ENCODE measurements around the gene SEPTIN3.
"Not testable (repeated sequence)": the region's sequence is repeated elsewhere in the genome, so short reads cannot be mapped to it uniquely, and the experiment has no call there.

SEPTIN3 gene

DNA sequence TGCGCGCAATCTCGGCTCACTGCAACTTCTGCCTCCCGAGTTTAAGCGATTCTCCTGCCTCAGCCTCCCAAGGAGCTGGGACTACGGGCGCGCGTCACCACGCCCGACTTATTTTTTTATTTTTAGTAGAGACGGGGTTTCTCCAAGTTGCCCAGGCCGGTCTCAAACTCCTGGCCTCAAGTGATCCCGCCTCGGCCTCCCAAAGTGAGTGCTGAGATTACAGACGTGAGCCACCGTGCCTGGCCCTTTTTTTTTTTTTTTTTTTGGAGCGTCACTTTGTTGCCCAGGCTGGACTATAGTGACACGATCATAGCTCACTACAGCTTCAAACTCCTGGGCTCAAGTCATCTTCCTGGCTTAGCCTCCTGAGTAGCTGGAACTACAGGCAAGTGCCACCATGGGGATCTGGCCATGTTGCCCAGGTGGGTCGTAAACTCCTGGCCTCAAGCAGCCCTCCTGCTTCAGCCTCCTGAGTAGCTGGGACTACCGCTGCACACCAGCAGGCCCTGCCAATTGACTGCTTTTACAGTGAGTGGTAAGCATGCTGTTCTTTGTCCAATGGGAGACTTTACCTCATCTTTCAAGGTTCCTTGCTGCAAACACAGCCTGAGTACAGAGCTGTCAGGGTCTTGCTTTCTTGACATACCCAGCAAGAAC is 21.7 kb upstream of the SEPTIN3 start:
- Histone ChIP-seq H3K27me3 (replicated peaks) (no peaks in the 10 kb centered on the region), H3K4me3 (ENCODE audit: low read depth, low read length) (peak overlapping the region; percentile 88), H3K36me3 (replicated peaks) (no peaks in the 10 kb centered on the region), H3K27ac (no peak overlapping the region)
- in situ Hi-C loops (cut with HindIII; ENCODE audit: low pct_ligation_motif_present, low sequenced_read_pairs): no loop called here
- TF ChIP-seq, protein P1, sequence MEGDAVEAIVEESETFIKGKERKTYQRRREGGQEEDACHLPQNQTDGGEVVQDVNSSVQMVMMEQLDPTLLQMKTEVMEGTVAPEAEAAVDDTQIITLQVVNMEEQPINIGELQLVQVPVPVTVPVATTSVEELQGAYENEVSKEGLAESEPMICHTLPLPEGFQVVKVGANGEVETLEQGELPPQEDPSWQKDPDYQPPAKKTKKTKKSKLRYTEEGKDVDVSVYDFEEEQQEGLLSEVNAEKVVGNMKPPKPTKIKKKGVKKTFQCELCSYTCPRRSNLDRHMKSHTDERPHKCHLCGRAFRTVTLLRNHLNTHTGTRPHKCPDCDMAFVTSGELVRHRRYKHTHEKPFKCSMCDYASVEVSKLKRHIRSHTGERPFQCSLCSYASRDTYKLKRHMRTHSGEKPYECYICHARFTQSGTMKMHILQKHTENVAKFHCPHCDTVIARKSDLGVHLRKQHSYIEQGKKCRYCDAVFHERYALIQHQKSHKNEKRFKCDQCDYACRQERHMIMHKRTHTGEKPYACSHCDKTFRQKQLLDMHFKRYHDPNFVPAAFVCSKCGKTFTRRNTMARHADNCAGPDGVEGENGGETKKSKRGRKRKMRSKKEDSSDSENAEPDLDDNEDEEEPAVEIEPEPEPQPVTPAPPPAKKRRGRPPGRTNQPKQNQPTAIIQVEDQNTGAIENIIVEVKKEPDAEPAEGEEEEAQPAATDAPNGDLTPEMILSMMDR (IDR thresholded peaks at IDR 0.05; ENCODE audit: low read depth, low read length, missing control alignments): no peak
- DNase-seq: no peak

DNA sequence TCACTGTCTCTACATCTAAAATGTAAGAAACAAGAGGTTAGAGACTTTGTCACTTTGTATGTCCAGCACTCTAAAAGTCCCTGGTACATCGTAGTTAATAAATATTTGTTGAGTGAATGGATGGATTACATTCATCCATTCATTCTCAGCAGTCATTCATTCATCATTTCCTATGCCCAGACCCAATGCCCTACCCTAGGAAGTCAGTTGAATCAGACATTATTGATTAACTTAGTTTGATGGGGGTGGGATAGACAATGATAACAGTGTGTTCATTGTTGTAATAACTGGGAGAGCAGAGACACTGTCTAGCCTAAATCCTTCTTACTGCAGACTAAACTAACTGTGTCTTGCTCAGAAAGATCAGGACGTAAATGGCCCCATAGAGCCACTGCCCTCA is 21.1 kb upstream of the SEPTIN3 start:
- in situ Hi-C loops (cut with HindIII; ENCODE audit: low pct_ligation_motif_present, low sequenced_read_pairs): no loop called here
- Histone ChIP-seq H3K27me3 (replicated peaks) (no peaks in the 10 kb centered on the region), H3K36me3 (replicated peaks) (no peaks in the 10 kb centered on the region), H3K27ac (no peak overlapping the region), H3K4me3 (ENCODE audit: low read depth, low read length) (no peak overlapping the region)
- no peak for DNase-seq
- TF ChIP-seq, protein P1 (IDR thresholded peaks at IDR 0.05; ENCODE audit: low read depth, low read length, missing control alignments): no peak

DNA sequence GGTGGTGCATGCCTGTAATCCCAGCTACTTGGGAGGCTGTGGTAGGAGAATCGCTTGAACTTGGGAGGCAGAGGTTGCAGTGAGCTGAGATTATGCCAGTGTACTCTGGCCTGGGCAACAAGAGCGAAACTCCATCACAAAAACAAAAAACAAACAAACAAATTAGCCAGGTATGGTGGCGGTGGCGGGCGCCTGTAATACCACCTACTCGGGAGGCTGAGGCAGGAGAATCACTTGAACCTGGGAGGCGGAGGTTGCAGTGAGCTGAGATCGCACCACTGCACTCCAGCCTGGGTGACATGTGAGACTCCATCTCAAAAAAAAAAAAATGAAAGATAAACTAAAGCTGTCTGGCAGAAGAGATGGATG is 20.3 kb upstream of the SEPTIN3 start:
- H3K4me3 ChIP-seq (ENCODE audit: low read depth, low read length); H3K27me3 ChIP-seq (replicated peaks); H3K27ac ChIP-seq; in situ Hi-C loops (cut with HindIII; ENCODE audit: low pct_ligation_motif_present, low sequenced_read_pairs); H3K36me3 ChIP-seq (replicated peaks); DNase-seq: not testable (repeated sequence)

DNA sequence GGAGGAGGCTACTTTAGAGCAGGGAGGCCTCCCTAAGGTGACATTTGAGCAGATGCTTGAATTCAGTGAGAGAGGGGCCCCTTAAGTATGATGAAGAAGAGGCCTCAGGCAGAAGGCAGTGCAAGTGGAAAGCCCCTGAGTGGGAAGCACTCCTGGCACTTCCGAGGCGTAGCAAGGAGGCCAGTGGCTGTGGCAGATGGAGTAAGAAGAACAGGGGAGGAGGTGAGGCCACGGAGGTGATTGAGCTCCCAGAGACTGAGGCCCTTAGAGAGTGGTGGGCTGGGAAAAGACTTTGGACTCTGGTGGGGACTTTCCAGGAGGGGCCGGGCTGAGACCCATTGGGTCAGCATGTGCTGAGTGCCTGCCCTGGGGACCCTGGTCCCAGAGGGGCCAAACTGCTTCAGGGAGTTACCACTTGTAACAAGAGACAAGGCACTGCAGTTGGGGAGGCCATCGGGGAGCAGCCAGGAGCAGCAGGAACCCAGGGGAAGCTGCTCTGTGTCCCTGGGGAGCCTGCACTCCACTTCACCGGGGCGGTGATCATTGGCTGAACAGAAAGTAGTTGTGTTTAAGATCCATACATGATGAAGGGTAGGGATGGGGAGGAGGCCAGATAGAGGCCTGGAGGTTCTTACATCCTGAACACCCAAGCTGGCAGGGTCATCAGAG is 19.8 kb upstream of the SEPTIN3 start:
- Histone ChIP-seq H3K27ac (no peak overlapping the region), H3K36me3 (replicated peaks) (no peaks in the 10 kb centered on the region), H3K27me3 (replicated peaks) (no peaks in the 10 kb centered on the region), H3K4me3 (ENCODE audit: low read depth, low read length) (no peak overlapping the region)
- in situ Hi-C loops (cut with HindIII; ENCODE audit: low pct_ligation_motif_present, low sequenced_read_pairs): no loop called here
- no peak for DNase-seq
- TF ChIP-seq, protein P1 (IDR thresholded peaks at IDR 0.05; ENCODE audit: low read depth, low read length, missing control alignments): no peak

DNA sequence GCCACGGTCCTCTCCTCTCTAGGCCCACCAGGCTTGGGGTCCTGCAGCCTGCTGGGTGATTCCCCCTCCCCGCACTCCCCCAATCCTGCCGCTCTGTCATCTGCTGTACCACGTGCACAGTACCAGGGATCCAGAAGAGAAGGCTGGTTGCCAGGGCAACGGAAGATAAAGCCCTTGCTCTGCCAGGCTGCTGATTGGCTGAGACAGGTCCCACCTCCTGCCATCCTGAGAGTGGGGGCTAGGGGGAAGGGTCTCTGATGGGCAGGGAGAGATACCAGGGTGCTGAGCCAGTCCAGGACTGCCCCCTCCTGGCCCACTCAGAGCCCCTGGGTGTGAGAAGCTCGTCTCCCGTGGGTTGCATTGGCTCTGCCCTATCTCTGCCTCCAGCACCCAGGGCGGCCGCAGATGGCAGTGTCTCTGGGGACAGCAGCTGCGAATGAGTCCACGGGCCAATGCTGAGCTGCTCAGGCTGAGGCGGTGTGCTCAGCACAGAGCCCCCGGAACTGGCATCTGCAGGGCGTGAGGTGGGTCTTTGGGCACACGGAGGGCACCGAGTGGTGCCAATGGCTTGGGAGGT is 17.3 kb upstream of the SEPTIN3 start, which contains the start of gene SMIM45:
TSS of gene SMIM45 (plus strand) at position 253 of the 577 bp plus-strand sequence.
- TF ChIP-seq, protein P1 (IDR thresholded peaks at IDR 0.05; ENCODE audit: low read depth, low read length, missing control alignments): no peak
- Histone ChIP-seq H3K36me3 (replicated peaks) (no peaks in the 10 kb centered on the region), H3K27ac (no peak within 1 kb of the TSS), H3K4me3 (ENCODE audit: low read depth, low read length) (no peak within 1 kb of the TSS), H3K27me3 (replicated peaks) (no peaks in the 10 kb centered on the region)
- in situ Hi-C loops (cut with HindIII; ENCODE audit: low pct_ligation_motif_present, low sequenced_read_pairs): no loop called here
- DNase-seq: no peak

DNA sequence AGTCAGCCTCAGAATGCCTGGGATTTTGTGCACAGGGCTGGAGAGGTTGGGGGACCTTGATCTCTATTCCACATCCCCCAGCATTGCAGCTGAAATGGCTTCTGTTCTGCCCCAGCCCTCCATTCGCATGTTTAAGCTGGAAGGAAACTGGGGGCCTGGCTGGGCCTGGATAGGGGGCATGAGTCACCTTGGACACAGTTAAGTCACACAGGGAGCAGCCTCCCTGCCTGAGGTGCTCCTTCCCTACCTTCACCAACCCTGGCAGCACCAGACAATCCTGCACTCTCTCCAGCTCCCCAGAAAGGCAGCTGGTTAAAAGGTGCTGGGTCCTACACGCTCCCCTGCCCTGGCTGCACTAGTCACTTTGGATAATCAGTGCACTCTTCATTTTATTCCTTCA is 16.5 kb upstream of the SEPTIN3 start:
- Histone ChIP-seq H3K36me3 (replicated peaks) (no peaks in the 10 kb centered on the region), H3K4me3 (ENCODE audit: low read depth, low read length) (no peak overlapping the region), H3K27me3 (replicated peaks) (no peaks in the 10 kb centered on the region), H3K27ac (no peak overlapping the region)
- no peak for DNase-seq
- TF ChIP-seq, protein P1 (IDR thresholded peaks at IDR 0.05; ENCODE audit: low read depth, low read length, missing control alignments): no peak
- in situ Hi-C loops (cut with HindIII; ENCODE audit: low pct_ligation_motif_present, low sequenced_read_pairs): no loop called here
